GM23338 (cell line): ENCODE measurements around the gene IDI1. TPM values are rescaled to one million over a fixed set of nuclear protein-coding genes. Genes with fewer than 3 reads are reported as not detected.
"Not testable (repeated sequence)": the region's sequence is repeated elsewhere in the genome, so short reads cannot be mapped to it uniquely, and the experiment has no call there.

Source experiments
- ATAC-seq: fragments of 200-7000 bp; cut with Tn5 transposase; 3 replicates; pipeline ENCODE4 v1.9.1; 2020
- DNase-seq: peaks from one replicate; pipeline ENCODE4 v3.0.0-alpha.2; 2015; ENCODE audit warnings: low spot score
- H2AFZ ChIP-seq: fragments of 200-600 bp; sonication (generic); 2 replicates; pipeline ENCODE4 v1.8.0; 2016; ENCODE audit warnings: antibody characterized with exemption, mild to moderate bottlenecking, moderate library complexity
- H3F3A ChIP-seq: fragments of 200-600 bp; sonication (generic); replicated peaks from 2 replicates; pipeline ENCODE4 v1.8.0; 2017; ENCODE audit warnings: antibody characterized with exemption, mixed run types, low read depth
- H3K27ac ChIP-seq: fragments of 200-600 bp; sonication (generic); 2 replicates; pipeline ENCODE4 v1.6.1; 2016; ENCODE audit warnings: low read depth
- H3K27me3 ChIP-seq: fragments of 200-600 bp; sonication (generic); 2 replicates; pipeline ENCODE4 v1.8.0; 2016; ENCODE audit warnings: mild to moderate bottlenecking, mixed run types, moderate library complexity; ENCODE audit not compliant: insufficient read depth
- H3K36me3 ChIP-seq: fragments of 200-600 bp; sonication (generic); 2 replicates; pipeline ENCODE4 v1.8.0; 2016; ENCODE audit warnings: mild to moderate bottlenecking; ENCODE audit not compliant: insufficient read depth
- H3K4me1 ChIP-seq: fragments of 200-600 bp; sonication (generic); 2 replicates; pipeline ENCODE4 v1.8.0; 2016; ENCODE audit warnings: mild to moderate bottlenecking, moderate library complexity; ENCODE audit not compliant: insufficient read depth
- H3K4me2 ChIP-seq: fragments of 200-600 bp; sonication (generic); 2 replicates; pipeline ENCODE4 v1.7.1; 2017; ENCODE audit warnings: mixed run types
- H3K4me3 ChIP-seq: fragments of 200-600 bp; sonication (generic); 2 replicates; pipeline ENCODE4 v1.6.1; 2016; ENCODE audit warnings: mixed run types
- H3K79me2 ChIP-seq: fragments of 200-600 bp; sonication (generic); replicated peaks from 2 replicates; pipeline ENCODE4 v1.8.0; 2017; ENCODE audit warnings: mild to moderate bottlenecking; ENCODE audit not compliant: insufficient read depth
- H3K9me2 ChIP-seq: fragments of 200-600 bp; sonication (generic); 2 replicates; pipeline ENCODE4 v1.8.0; 2017; ENCODE audit not compliant: insufficient read depth
- H4K20me1 ChIP-seq: fragments of 200-600 bp; sonication (generic); replicated peaks from 2 replicates; pipeline ENCODE4 v1.8.0; 2017; ENCODE audit warnings: mild to moderate bottlenecking; ENCODE audit not compliant: insufficient read depth
- H3K27ac Mint-ChIP-seq: 2 replicates; pipeline ENCODE4 v1.8.0; 2020; ENCODE audit warnings: inconsistent platforms, mild to moderate bottlenecking, moderate library complexity, mixed read lengths
- H3K27me3 Mint-ChIP-seq: 3 replicates; pipeline ENCODE4 v1.8.0; 2022; ENCODE audit warnings: low read depth, mild to moderate bottlenecking, moderate library complexity, mixed read lengths, inconsistent platforms; ENCODE audit not compliant: insufficient read depth, poor library complexity
- H3K36me3 Mint-ChIP-seq: 3 replicates; pipeline ENCODE4 v1.8.0; 2021; ENCODE audit warnings: low read depth, mild to moderate bottlenecking, inconsistent platforms, moderate library complexity, mixed read lengths
- H3K4me1 Mint-ChIP-seq: 3 replicates; pipeline ENCODE4 v1.8.0; 2020; ENCODE audit warnings: mild to moderate bottlenecking, inconsistent platforms, mixed read lengths
- H3K4me3 Mint-ChIP-seq: 3 replicates; pipeline ENCODE4 v1.8.0; 2021; ENCODE audit warnings: moderate library complexity, mild to moderate bottlenecking, inconsistent platforms, mixed read lengths
- H3K9me3 Mint-ChIP-seq: 3 replicates; pipeline ENCODE4 v1.8.0; 2020; ENCODE audit warnings: moderate library complexity, mild to moderate bottlenecking, inconsistent platforms, mixed read lengths
- CREB1 ChIP-seq: fragments of 250-450 bp; sonication (Bioruptor Pico); IDR thresholded peaks from 2 replicates; pipeline ENCODE4 v1.5.0; 2020; ENCODE audit warnings: low read depth, mild to moderate bottlenecking, moderate library complexity
- EZH2phosphoT487 ChIP-seq: fragments of 200-600 bp; sonication (generic); IDR thresholded peaks from one replicate; pipeline ENCODE4 v1.8.1; 2018; ENCODE audit warnings: antibody characterized with exemption; ENCODE audit not compliant: unreplicated experiment
- ZNF114 ChIP-seq: fragments of 250-450 bp; sonication (Bioruptor Pico); IDR thresholded peaks from 2 replicates; pipeline ENCODE4 v1.5.0; 2020; ENCODE audit warnings: mild to moderate bottlenecking, moderate library complexity
- ZNF462 ChIP-seq: fragments of 250-450 bp; sonication (Bioruptor Pico); IDR thresholded peaks from 2 replicates; pipeline ENCODE4 v1.5.0; 2020; ENCODE audit warnings: mild to moderate bottlenecking, moderate library complexity
- polyA plus RNA-seq: library from polyadenylated mRNA; unstranded; fragments of >200 nt; fragmentation: Nextera tagmentation; extraction: Ambion mirVana; gene quantifications from 2 replicates; pipeline ENCODE4 v1.2.1, GENCODE V29; 2016
- total RNA-seq: library from RNA; depleted of rRNA; stranded (reverse); fragments of >200 nt; shearing (Covaris generic); gene quantifications from 2 replicates; pipeline ENCODE4 v1.2.3, GENCODE V29; 2014

The IDI1 gene
- total and polyA plus RNA-seq, 2 experiments from 2014 or later = 119 to 154 TPM

GRCh38 chr10:1041514-1041913 lies 7.4 kb downstream of the IDI1 start (continued):
- TF ChIP-seq ZNF462 (CRISPR knock-in tag) (no peak), CREB1 (no peak), ZNF114 (CRISPR knock-in tag) (no peak)

GRCh38 chr10:1040133-1040532 lies 8.8 kb downstream of the IDI1 start:
- Histone ChIP-seq H3K27ac (no peak overlapping the region; the same call in 1 of the 2 replicates), H3K4me2 (no peak overlapping the region), H3K79me2 (peaks cover 24% of the 10 kb centered on the region), H4K20me1 (peaks cover 41% of the 10 kb centered on the region), H3F3A (peaks cover 37% of the 10 kb centered on the region), H3K27me3 (no peaks in the 10 kb centered on the region), H3K36me3 (peaks cover 51% of the 10 kb centered on the region), H3K4me1 (peaks cover 6% of the 10 kb centered on the region), H3K4me3 (no peak overlapping the region), H3K9me2 (no peaks in the 10 kb centered on the region), H2AFZ (no peak overlapping the region)
- DNase-seq = no peak
- no peak for ATAC-seq
- TF ChIP-seq EZH2phosphoT487 = no peak
- H3K9me3 Mint-ChIP-seq = no peaks in the 10 kb centered on the region
- peaks cover 13% of the 10 kb centered on the region for H3K4me1 Mint-ChIP-seq
- H3K27me3 Mint-ChIP-seq = no peaks in the 10 kb centered on the region
- peaks cover 42% of the 10 kb centered on the region for H3K36me3 Mint-ChIP-seq
- H3K4me3 Mint-ChIP-seq = no peak overlapping the region
- peak overlapping the region; percentile 60; the same call in 1 of the 2 replicates for H3K27ac Mint-ChIP-seq

GRCh38 chr10:1038769-1039168 lies 10.2 kb downstream of the IDI1 start:
- H3K9me3 Mint-ChIP-seq, H3K4me1 ChIP-seq, H3K4me3 Mint-ChIP-seq, H3K27me3 ChIP-seq, H3K4me2 ChIP-seq, H3K27ac ChIP-seq, ATAC-seq, H2AFZ ChIP-seq, H3K27me3 Mint-ChIP-seq, H3K4me3 ChIP-seq, H3K9me2 ChIP-seq, H3K27ac Mint-ChIP-seq, DNase-seq, H3K4me1 Mint-ChIP-seq: not testable (repeated sequence)
- Histone ChIP-seq H4K20me1 (peaks cover 28% of the 10 kb centered on the region), H3K36me3 (peaks cover 44% of the 10 kb centered on the region), H3K79me2 (peaks cover 11% of the 10 kb centered on the region), H3F3A (peaks cover 27% of the 10 kb centered on the region)
- H3K36me3 Mint-ChIP-seq = peaks cover 39% of the 10 kb centered on the region
